Hematopoietic multipotent progenitor cell treated with erythropoietin and hydrocortisone succinate and interleukin-3 and kit ligand, for 15 days (in vitro differentiated cells): ENCODE results near the gene PROM1.

ENCODE experiments used
- DNase-seq: peaks from one replicate; pipeline ENCODE4 v3.0.0-alpha.2; 2015; ENCODE audit warnings: low spot score

The PROM1 gene

DNA sequence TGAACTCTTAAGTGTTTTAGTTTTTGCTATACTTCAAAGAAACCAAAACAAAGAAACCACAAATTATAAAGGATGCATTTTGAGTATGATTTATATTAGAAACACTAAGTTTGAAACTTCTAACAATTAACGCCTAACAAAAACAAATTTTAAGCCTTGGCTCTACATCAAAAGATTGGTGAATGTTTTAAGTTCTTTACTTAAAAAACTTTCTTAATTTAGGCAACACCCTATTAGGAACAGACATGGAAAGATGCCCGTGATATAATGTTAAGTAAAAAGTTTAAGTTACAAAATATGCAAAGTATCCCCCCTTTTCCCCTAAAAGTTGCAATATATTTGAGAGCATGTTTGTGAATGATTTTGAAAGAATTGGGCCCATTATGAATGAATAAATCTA lies 21.2 kb downstream of the PROM1 start:
- no peak for DNase-seq

DNA sequence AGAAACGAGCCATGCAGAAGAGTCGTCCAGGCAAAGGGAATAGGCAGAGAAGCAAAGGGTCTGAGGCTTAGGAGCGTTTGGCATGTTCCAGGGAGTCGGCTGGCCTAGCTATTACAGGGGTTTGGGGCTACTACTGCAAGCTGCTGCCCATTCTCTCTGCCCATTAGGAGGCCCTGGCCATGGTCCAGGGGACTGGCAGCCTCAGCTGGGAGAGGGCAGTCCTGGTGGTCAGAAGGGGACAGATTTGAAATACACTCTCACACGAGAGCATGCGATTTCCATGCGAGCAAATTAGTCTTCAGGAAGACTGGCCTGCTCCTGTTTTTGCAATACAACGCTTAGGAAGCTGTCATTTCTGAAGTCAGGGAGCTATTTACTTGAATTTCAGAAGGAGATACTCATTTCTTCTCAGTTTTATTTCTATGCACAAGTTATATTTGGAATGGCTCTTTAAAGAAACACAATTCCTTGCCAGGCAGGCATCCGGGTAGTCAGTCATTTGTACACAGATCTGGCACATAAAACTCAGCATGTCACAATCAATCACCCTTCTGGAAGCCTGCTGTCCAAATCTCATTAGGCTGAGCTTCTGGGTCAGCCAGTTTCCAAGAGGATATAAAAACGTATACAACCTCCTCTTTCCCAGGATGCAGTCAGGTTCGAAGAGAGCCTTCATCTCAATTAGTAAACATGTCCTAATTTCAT lies 27.0 kb downstream of the PROM1 start:
- DNase-seq: no peak

GRCh38 chr4:16055873-16056272 lies 27.9 kb downstream of the PROM1 start:
- DNase-seq: no peak

DNA sequence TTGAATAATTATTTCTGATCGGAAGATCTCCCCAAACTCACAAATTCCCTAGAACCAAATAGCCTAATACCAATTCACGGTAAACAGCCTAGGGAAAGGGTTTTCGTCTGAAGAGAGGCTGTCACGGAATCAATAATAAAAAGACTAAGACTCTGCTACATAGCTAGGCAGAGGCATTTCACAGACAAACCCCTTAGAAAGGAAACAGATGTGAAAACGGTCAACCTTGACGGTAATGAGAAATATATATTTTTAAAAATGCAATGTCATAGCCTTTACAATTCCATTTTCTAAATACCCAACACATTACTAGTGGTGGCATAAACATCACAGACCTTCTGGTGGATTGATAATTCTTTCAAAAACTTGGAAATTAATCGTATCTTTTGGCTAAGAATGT lies 28.4 kb downstream of the PROM1 start:
- DNase-seq: no peak

- DNase-seq: no peak
These were observed 30.9 kb downstream of the PROM1 start for GRCh38 chr4:16052939-16053338.

GRCh38 chr4:16051980-16052379 lies 31.8 kb downstream of the PROM1 start:
- no peak for DNase-seq

DNA sequence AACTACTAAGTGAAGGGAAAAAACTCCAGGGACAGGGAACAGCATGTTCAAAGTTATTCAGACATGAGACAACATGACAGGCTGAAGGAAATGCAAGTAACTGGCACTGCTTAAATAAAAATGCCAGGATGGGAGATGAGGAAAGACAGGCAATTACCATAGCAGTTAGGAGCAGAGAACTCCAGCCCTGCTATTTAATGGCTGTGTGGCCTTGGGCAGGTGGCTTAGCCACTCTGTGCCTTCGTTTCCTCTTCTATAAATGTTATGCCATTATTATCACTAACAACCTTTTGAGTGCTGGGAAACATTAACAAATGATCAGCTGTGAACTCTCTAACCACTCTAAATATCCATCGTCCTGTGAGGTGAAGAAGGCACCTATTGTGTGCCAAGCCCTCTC lies 32.7 kb downstream of the PROM1 start:
- no peak for DNase-seq

GRCh38 chr4:16050669-16051068 lies 33.2 kb downstream of the PROM1 start:
- DNase-seq: no peak

GRCh38 chr4:16048619-16049419 lies 35.0 kb downstream of the PROM1 start:
- no peak for DNase-seq

DNA sequence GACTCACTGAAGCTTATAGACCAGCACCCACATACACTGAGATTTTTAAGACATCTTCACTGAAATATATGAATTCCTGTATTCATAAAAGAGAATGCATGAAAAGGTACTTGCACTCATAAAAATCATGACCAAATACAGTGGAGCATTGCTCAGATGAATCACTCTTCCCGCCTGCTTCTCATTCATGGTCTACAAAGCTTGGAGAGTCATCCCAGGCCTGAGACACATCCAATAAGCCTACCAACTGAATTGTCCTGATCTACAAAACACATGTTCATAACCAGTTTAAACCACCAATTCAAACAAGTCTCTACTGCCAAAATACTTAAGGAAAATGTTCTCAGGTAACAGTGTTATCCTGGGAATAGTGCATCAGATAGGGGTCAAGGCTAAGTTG lies 38.1 kb downstream of the PROM1 start:
- DNase-seq: no peak

DNA sequence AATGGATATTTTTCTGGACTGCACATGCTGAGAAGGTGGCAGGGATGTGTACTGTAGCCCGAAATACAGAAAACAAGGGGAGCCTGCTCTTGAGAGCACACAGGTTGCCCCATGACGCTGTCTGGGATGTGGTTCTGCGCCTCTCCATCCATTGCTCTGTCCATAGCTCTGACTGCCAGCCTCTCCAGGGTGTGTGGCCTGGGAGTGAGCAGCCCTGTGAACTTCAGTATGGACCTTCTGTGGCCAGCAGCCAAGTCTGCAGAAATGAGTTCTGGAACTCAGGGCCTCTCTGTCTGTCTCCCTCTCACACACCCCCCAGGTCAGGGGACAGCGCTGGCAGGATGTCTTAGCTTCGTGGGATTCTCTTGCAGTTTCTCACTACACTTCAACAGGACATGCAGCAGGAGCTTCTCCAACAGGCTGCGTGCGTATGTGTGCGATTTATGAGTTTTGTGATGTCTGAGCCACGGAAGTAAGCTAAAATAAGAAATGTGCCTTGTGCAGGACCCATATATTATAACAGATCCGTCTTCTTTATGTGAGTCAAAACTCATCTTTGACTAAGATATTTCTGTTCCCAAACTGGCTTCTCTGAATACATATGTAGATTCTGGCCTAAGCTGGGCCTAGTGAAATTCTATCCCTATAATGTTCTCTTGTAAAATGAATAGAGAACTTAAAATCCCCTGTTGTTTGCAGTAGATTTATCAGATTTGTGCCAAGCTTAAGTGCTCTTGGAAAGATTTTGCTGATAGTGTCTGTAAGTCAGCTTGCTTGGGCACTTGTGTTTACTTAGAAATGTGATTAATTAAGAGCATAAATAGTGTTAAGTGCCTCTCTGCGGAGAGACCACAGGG lies 40.0 kb downstream of the PROM1 start:
- no peak for DNase-seq

- no peak for DNase-seq
These were observed 44.7 kb downstream of the PROM1 start for GRCh38 chr4:16039139-16039538.

DNA sequence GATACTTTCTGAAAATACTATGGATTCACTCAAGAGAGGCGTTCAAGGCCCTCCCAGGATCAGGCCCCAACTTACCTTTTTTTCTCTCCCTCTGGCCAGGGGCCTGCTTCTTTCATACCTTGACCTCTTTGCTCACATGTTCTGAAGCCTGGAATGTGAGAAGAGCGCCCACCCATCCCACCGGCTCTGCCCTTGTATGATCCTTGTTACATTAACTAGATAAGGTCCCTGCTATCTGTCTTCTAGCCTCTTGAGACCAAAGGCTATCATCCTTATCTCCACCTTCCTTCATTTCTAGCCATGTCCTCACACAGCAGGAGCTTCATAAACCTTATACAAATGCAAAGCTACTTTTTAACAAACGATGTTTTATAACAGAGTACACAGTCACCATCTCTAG lies 45.9 kb downstream of the PROM1 start:
- DNase-seq: no peak

DNA sequence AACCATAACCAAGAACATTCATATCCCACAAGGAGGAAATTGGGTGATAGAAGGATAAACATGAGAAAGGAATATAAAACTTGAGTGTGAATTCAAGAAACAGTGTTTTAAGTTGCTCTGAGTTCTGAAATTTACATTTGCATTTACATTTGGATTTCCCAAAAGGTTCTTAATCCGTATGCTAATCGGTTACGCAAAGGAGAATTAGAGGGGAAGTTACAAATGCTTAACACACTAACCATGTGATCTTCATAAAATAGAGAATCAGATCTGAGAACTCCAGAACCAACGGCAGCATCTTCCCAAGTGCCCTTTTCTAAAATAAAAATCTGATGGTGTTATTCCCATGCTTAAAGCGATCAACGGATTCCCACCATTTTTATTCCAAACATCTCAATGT lies 48.0 kb downstream of the PROM1 start:
- DNase-seq: no peak

DNA sequence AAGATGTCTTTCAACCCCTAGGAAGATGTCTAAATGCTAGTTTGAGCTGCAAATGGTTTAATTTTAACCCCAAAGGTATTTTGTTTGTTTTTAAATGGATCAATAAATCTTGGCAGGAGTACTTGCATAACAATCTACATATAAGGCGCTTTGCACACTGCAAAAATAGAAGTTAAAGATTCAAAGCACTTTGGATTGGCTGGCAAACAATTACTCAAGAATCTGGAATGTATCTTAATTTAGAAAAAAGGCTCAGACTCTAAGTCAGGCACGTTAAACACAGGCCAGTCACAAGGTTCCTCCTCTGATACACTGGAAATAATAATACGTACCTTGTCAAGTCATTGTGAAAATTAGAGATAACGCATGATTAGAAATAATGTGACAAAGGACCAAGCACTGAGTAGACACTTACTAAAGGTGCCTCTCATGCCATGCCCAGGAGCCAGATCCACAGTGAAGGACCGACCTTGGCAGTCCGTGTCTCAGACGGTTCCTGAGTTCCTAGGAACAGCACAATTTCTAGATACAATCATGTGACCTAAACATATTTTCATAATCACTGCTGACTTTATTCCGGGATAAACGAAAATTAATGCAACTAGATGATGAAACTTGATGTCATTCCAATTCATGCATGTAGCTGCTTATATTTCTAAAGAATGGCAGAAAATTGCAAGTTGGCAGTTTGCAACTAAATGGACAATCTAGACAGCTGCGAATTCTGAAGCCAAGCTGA lies 49.6 kb downstream of the PROM1 start:
- DNase-seq: no peak

GRCh38 chr4:16032396-16032770 lies 51.4 kb downstream of the PROM1 start:
- DNase-seq: no peak

- no peak for DNase-seq
These were observed 52.1 kb downstream of the PROM1 start for GRCh38 chr4:16031546-16032395.

DNA sequence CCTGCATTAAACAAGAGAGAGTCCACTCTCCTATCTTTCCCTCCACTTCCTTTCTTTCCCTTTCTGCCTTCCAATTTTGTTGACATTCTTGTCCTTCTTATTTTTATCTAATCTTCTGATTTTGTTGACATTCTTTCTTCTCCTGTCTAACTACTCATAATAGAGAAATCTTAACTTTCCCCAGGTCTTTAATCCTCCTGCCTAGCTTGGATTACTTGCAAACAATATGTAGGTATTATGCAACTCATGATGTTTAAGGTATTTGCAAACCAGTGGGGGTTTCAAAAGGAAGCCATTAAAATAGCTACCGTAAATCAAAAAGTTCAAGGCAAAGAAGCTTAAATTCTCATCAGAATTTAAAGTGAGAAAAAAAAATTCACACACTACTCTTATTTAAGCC lies 53.9 kb downstream of the PROM1 start:
- DNase-seq: no peak

- no peak for DNase-seq
These were observed 54.6 kb downstream of the PROM1 start for GRCh38 chr4:16029262-16029661.

DNA sequence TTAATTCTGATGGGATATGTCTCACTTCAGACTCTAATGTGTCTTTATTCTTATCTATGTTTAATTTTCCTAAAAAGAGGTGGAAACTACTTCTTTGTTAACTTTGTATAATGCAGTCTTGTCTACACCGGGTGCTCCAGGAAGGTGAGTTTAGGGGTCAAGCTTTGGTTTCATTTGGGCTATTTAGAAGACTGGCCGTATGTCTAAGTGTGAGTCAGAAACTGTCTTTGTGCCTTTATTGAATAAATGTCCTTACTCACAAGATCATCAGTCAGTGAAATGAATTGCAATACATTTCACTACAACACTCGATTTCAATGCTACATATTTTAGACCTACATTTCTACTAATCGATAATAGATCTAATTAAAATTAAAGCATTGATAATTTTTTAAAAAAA lies 56.2 kb downstream of the PROM1 start:
- DNase-seq: no peak

DNA sequence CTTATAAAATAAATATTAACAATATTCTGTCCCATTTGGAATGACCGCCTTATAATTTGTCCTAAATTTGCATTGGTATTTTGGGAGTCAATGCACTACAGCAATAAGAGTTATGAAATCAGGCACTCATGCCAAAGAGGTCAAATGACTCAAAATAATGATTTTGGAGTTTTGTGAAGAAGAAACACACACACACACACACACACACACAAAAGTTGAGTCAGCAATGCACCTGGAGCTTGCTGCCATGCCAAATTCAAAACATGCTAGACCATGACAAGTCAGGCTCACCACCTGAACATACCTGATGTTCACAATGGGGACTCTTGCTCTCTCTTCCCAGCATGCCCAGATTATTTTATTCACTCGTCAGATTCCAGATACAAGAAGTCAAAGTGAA lies 56.7 kb downstream of the PROM1 start:
- DNase-seq: no peak
